MM.1S (cell line): ENCODE measurements around the gene PDE11A.

Source experiments
- DNase-seq: peaks from one replicate; pipeline ENCODE4 v3.0.0-alpha.2; 2015
- H2AFZ ChIP-seq: fragments of 300-600 bp; sonication (generic); 2 replicates; pipeline ENCODE4 v1.6.0; 2016; ENCODE audit warnings: antibody characterized with exemption, low read length
- H3F3A ChIP-seq: fragments of 300-600 bp; sonication (generic); 2 replicates; pipeline ENCODE4 v1.6.1; 2016; ENCODE audit warnings: mild to moderate bottlenecking, antibody characterized with exemption, low read length, moderate library complexity, mixed read lengths; ENCODE audit not compliant: insufficient read depth
- H3K27ac ChIP-seq: fragments of 300-600 bp; sonication (generic); 2 replicates; pipeline ENCODE4 v1.5.1; 2016; ENCODE audit warnings: mild to moderate bottlenecking, low read length
- H3K27me3 ChIP-seq: fragments of 300-600 bp; sonication (generic); replicated peaks from 2 replicates; pipeline ENCODE4 v1.6.0; 2016; ENCODE audit warnings: low read length; ENCODE audit not compliant: insufficient read depth
- H3K36me3 ChIP-seq: fragments of 300-600 bp; sonication (generic); replicated peaks from 2 replicates; pipeline ENCODE4 v1.6.1; 2016; ENCODE audit warnings: mild to moderate bottlenecking, low read length, mixed read lengths; ENCODE audit not compliant: insufficient read depth
- H3K4me1 ChIP-seq: fragments of 300-600 bp; sonication (generic); 2 replicates; pipeline ENCODE4 v1.6.1; 2016; ENCODE audit warnings: low read length, mixed read lengths
- H3K4me2 ChIP-seq: fragments of 300-600 bp; sonication (generic); 2 replicates; pipeline ENCODE4 v1.6.0; 2016; ENCODE audit warnings: low read depth, low read length
- H3K4me3 ChIP-seq: fragments of 300-600 bp; sonication (generic); 2 replicates; pipeline ENCODE4 v1.5.1; 2016; ENCODE audit warnings: low read length, mixed read lengths
- H3K79me2 ChIP-seq: fragments of 300-600 bp; sonication (generic); 2 replicates; pipeline ENCODE4 v1.6.1; 2016; ENCODE audit warnings: mixed run types, low read length, mixed read lengths
- H3K9ac ChIP-seq: fragments of 300-600 bp; sonication (generic); 2 replicates; pipeline ENCODE4 v1.6.1; 2016; ENCODE audit warnings: low read length, mixed read lengths
- H3K9me2 ChIP-seq: fragments of 300-600 bp; sonication (generic); replicated peaks from 2 replicates; pipeline ENCODE4 v1.6.1; 2016; ENCODE audit warnings: mild to moderate bottlenecking, low read length, mixed read lengths; ENCODE audit not compliant: insufficient read depth
- H3K9me3 ChIP-seq: fragments of 300-600 bp; sonication (generic); replicated peaks from 2 replicates; pipeline ENCODE4 v1.6.1; 2016; ENCODE audit warnings: mild to moderate bottlenecking, low read length, mixed read lengths; ENCODE audit not compliant: insufficient read depth
- H4K20me1 ChIP-seq: fragments of 300-600 bp; sonication (generic); 2 replicates; pipeline ENCODE4 v1.6.1; 2016; ENCODE audit warnings: mild to moderate bottlenecking, low read length, moderate library complexity, mixed read lengths; ENCODE audit not compliant: insufficient read depth
- EZH2 ChIP-seq: fragments of 300-600 bp; sonication (generic); optimal IDR thresholded peaks from 2 replicates; pipeline ENCODE3; 2017; ENCODE audit warnings: low read depth, mild to moderate bottlenecking, antibody characterized with exemption, low read length, mixed read lengths
- EZH2phosphoT487 ChIP-seq: fragments of 300-600 bp; sonication (generic); IDR thresholded peaks from 2 replicates; pipeline ENCODE4 v1.6.1; 2018; ENCODE audit warnings: antibody characterized with exemption, low read length
- TF ChIP-seq, protein P1 (sequence below): fragments of 300-600 bp; sonication (generic); IDR thresholded peaks from 2 replicates; pipeline ENCODE4 v1.5.1; 2016; ENCODE audit warnings: antibody characterized with exemption, low read length, mixed read lengths

Gene PDE11A

DNA sequence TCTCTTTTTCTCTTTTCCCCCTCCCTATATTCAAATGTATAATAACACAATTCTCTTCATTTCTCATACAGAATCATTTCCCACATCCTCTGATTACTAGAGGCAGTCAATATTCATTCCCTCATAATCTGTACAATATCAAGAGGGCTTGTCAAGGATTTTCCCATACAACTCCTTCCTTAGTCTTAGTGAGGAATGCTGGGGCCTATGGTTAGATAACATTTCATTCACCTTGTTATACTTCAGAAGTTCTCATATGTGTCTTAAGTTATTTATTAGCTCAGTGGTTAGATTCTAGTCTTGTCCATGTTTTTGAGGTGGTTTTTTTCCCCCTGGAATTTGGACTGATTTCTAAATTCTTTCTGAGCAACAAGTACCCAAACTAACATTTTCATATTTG, 289.5 kb downstream of the PDE11A start:
- Histone ChIP-seq H3K9me2 (no peaks in the 10 kb centered on the region), H2AFZ (no peak overlapping the region), H3K27me3 (no peaks in the 10 kb centered on the region), H3K79me2 (no peaks in the 10 kb centered on the region), H3K27ac (no peak overlapping the region), H3K4me3 (no peak overlapping the region), H3K9me3 (no peaks in the 10 kb centered on the region), H3F3A (no peaks in the 10 kb centered on the region), H3K4me2 (no peak overlapping the region), H4K20me1 (no peaks in the 10 kb centered on the region), H3K9ac (no peak overlapping the region), H3K4me1 (peaks cover 7% of the 10 kb centered on the region; the same call in 1 of the 2 replicates), H3K36me3 (no peaks in the 10 kb centered on the region)
- TF ChIP-seq EZH2phosphoT487 (no peak), EZH2 (no peak)
- no peak for DNase-seq

GRCh38 chr2:177782613-177783012, 290.0 kb downstream of the PDE11A start:
- Histone ChIP-seq H3K4me1 (peaks cover 7% of the 10 kb centered on the region; the same call in 1 of the 2 replicates), H3K4me2 (no peak overlapping the region), H3K9me2 (no peaks in the 10 kb centered on the region), H3K9ac (no peak overlapping the region), H3F3A (no peaks in the 10 kb centered on the region), H3K36me3 (no peaks in the 10 kb centered on the region), H3K27ac (no peak overlapping the region), H3K9me3 (no peaks in the 10 kb centered on the region), H3K79me2 (no peaks in the 10 kb centered on the region), H2AFZ (no peak overlapping the region), H3K4me3 (no peak overlapping the region), H3K27me3 (no peaks in the 10 kb centered on the region), H4K20me1 (no peaks in the 10 kb centered on the region)
- no peak for TF ChIP-seq EZH2
- no peak for DNase-seq

DNA sequence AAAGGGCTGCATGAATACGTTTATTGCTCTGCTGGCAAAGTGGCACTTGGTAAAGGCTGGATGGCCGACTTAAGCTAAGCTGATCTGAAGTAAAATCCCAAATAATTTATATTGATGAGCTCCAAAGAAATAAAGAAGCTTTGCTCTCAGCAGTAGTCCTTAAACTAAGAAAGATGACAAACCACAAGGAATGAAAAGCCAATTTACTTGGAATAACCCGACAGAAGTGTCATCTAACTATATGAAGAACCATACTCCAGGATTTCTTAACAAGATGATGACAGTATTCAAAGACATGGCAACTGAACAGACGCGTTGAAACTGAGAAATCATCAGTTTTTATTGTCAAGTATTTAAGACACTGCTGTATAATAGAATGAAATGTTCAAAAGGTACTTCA, 294.1 kb downstream of the PDE11A start:
- H3K36me3 ChIP-seq: no peaks in the 10 kb centered on the region
- no peak overlapping the region for H3K4me3 ChIP-seq
- H3K4me1 ChIP-seq: no peaks in the 10 kb centered on the region
- H3K9me3 ChIP-seq: no peaks in the 10 kb centered on the region
- H3K9ac ChIP-seq: no peak overlapping the region
- no peaks in the 10 kb centered on the region for H3K9me2 ChIP-seq
- H3K4me2 ChIP-seq: no peak overlapping the region
- no peaks in the 10 kb centered on the region for H3K79me2 ChIP-seq
- H3K27me3 ChIP-seq: no peaks in the 10 kb centered on the region
- H3K27ac ChIP-seq: no peak overlapping the region
- TF ChIP-seq EZH2phosphoT487: no peak
- TF ChIP-seq EZH2: no peak
- TF ChIP-seq, protein P1, sequence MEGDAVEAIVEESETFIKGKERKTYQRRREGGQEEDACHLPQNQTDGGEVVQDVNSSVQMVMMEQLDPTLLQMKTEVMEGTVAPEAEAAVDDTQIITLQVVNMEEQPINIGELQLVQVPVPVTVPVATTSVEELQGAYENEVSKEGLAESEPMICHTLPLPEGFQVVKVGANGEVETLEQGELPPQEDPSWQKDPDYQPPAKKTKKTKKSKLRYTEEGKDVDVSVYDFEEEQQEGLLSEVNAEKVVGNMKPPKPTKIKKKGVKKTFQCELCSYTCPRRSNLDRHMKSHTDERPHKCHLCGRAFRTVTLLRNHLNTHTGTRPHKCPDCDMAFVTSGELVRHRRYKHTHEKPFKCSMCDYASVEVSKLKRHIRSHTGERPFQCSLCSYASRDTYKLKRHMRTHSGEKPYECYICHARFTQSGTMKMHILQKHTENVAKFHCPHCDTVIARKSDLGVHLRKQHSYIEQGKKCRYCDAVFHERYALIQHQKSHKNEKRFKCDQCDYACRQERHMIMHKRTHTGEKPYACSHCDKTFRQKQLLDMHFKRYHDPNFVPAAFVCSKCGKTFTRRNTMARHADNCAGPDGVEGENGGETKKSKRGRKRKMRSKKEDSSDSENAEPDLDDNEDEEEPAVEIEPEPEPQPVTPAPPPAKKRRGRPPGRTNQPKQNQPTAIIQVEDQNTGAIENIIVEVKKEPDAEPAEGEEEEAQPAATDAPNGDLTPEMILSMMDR: no peak
- DNase-seq: no peak
- no peak overlapping the region for H2AFZ ChIP-seq
- no peaks in the 10 kb centered on the region for H4K20me1 ChIP-seq
- H3F3A ChIP-seq: no peaks in the 10 kb centered on the region

GRCh38 chr2:177772529-177772928, 300.0 kb downstream of the PDE11A start:
- H3K9ac ChIP-seq: no peak overlapping the region
- no peaks in the 10 kb centered on the region for H3K9me3 ChIP-seq
- H3K4me1 ChIP-seq: no peaks in the 10 kb centered on the region
- H3K27me3 ChIP-seq: no peaks in the 10 kb centered on the region
- H3K27ac ChIP-seq: no peak overlapping the region
- no peaks in the 10 kb centered on the region for H3F3A ChIP-seq
- DNase-seq: peak; percentile 57
- H3K36me3 ChIP-seq: no peaks in the 10 kb centered on the region
- no peak overlapping the region for H3K4me2 ChIP-seq
- no peaks in the 10 kb centered on the region for H3K9me2 ChIP-seq
- no peaks in the 10 kb centered on the region for H4K20me1 ChIP-seq
- no peak overlapping the region for H3K4me3 ChIP-seq
- no peak overlapping the region for H2AFZ ChIP-seq
- H3K79me2 ChIP-seq: no peaks in the 10 kb centered on the region
- TF ChIP-seq, protein P1: peak; percentile 43
- TF ChIP-seq EZH2phosphoT487: no peak
- no peak for TF ChIP-seq EZH2
